HepG2 (cell line): ENCODE results near the gene ABT1. TPM values are rescaled to one million over a fixed set of nuclear protein-coding genes. Genes with fewer than 3 reads are reported as not detected.

ENCODE experiments used
- ASH2L ChIP-seq: fragments of 300-600, 200-600 bp; sonication (generic); IDR thresholded peaks from 2 replicates; pipeline ENCODE4 v1.7.0; 2017; ENCODE audit warnings: low read depth, mild to moderate bottlenecking, moderate library complexity, mixed read lengths, low read length; ENCODE audit not compliant: insufficient read length
- FOSL2 ChIP-seq: sonication (generic); formaldehyde crosslinking; IDR thresholded peaks from 2 replicates; pipeline ENCODE4 v1.4.0; 2020; ENCODE audit warnings: missing genetic modification reagents
- IKZF1 ChIP-seq: fragments of 450-650 bp; IDR thresholded peaks from 2 replicates; pipeline ENCODE4 v1.7.1; 2016
- KDM1A ChIP-seq: IDR thresholded peaks from 2 replicates; pipeline ENCODE4 v1.6.1; 2016; ENCODE audit warnings: missing compliant biosample characterization
- KLF12 ChIP-seq: sonication (generic); formaldehyde crosslinking; IDR thresholded peaks from 2 replicates; pipeline ENCODE4 v1.4.0; 2020; ENCODE audit warnings: missing genetic modification reagents, borderline replicate concordance
- MIER3 ChIP-seq: IDR thresholded peaks from 2 replicates; pipeline ENCODE4 v1.6.1; 2016; ENCODE audit warnings: missing compliant biosample characterization, borderline replicate concordance
- RARG ChIP-seq: sonication (generic); formaldehyde crosslinking; IDR thresholded peaks from 2 replicates; pipeline ENCODE4 v1.4.0; 2020; ENCODE audit warnings: low read depth, mild to moderate bottlenecking, missing genetic modification reagents
- RBFOX2 ChIP-seq: fragments of 200-400 bp; formaldehyde crosslinking; IDR thresholded peaks from 2 replicates; pipeline ENCODE4 v1.6.1; 2017; ENCODE audit warnings: low read depth, mild to moderate bottlenecking, low read length
- SRSF1 ChIP-seq: fragments of 200-400 bp; formaldehyde crosslinking; optimal IDR thresholded peaks from 2 replicates; pipeline ENCODE3; 2017; ENCODE audit warnings: mild to moderate bottlenecking, low read depth, low read length, moderate library complexity
- TAF15 ChIP-seq: fragments of 200-400 bp; formaldehyde crosslinking; IDR thresholded peaks from one replicate; pipeline ENCODE4 v1.6.1; 2018; ENCODE audit warnings: mild to moderate bottlenecking, low read depth, low read length; ENCODE audit not compliant: poor library complexity, severe bottlenecking
- ZFP36L1 ChIP-seq: sonication (generic); formaldehyde crosslinking; IDR thresholded peaks from 2 replicates; pipeline ENCODE4 v1.8.0; 2022; ENCODE audit warnings: mild to moderate bottlenecking, missing genetic modification reagents, moderate library complexity
- ZNF12 ChIP-seq: sonication (generic); formaldehyde crosslinking; IDR thresholded peaks from 2 replicates; pipeline ENCODE4 v1.5.0; 2020; ENCODE audit warnings: missing genetic modification reagents
- ZNF350 ChIP-seq: sonication (generic); formaldehyde crosslinking; IDR thresholded peaks from 2 replicates; pipeline ENCODE4 v1.4.0; 2020; ENCODE audit warnings: mild to moderate bottlenecking, low read depth, missing genetic modification reagents, borderline replicate concordance
- ZNF646 ChIP-seq: sonication (generic); formaldehyde crosslinking; IDR thresholded peaks from 2 replicates; pipeline ENCODE4 v1.9.0; 2021; ENCODE audit warnings: mild to moderate bottlenecking, missing genetic modification reagents
- ZNF7 ChIP-seq: IDR thresholded peaks from 2 replicates; pipeline ENCODE4 v1.6.1; 2016; ENCODE audit warnings: missing biosample characterization, missing genetic modification reagents
- polyA plus RNA-seq, 8 experiments: library from polyadenylated mRNA; depleted of rRNA in 3 of 8; stranded (reverse) in 7 of 8; unstranded in 1 of 8; fragments of >200 nt; fragmentation: Illumina TruSeq in 4 of 8; extraction: Trizol in 4 of 8; gene quantifications; 2 replicates each; pipeline versions ENCODE4 v1.2.1 to v1.2.3, GENCODE V29; 2011 to 2016; ENCODE audit warnings: low read depth in 4 of 8, missing spikeins in 1 of 8, mixed read lengths in 1 of 8; ENCODE audit not compliant: insufficient read depth in 1 of 8
- total RNA-seq, 5 experiments: library from RNA; depleted of rRNA; stranded (reverse); fragments of >200 nt; fragmentation: Illumina TruSeq; extraction: Trizol; gene quantifications; 2 replicates each; pipeline ENCODE4 v1.2.3, GENCODE V29; 2016; ENCODE audit warnings: low read depth in 1 of 5
- TF ChIP-seq, protein P1 (sequence below): sonication (generic); formaldehyde crosslinking; IDR thresholded peaks from 2 replicates; pipeline ENCODE4 v1.8.1; 2023; ENCODE audit warnings: mild to moderate bottlenecking, moderate library complexity, missing genetic modification reagents
- TF ChIP-seq, protein P2 (sequence below), 2 experiments: sonication (generic) in 1 of 2; formaldehyde crosslinking in 1 of 2; IDR thresholded peaks; 2 replicates each; pipeline versions ENCODE4 v1.4.0 to v1.6.1; 2016 to 2020; ENCODE audit warnings: borderline replicate concordance in 1 of 2, low read depth in 1 of 2, mild to moderate bottlenecking in 1 of 2, missing genetic modification reagents in 1 of 2

ABT1 gene
- total and polyA plus RNA-seq, 2 of the 13 experiments (the other 11 are each of a cell fraction or from before 2014, with no cell fraction given), result 38.4 TPM

DNA sequence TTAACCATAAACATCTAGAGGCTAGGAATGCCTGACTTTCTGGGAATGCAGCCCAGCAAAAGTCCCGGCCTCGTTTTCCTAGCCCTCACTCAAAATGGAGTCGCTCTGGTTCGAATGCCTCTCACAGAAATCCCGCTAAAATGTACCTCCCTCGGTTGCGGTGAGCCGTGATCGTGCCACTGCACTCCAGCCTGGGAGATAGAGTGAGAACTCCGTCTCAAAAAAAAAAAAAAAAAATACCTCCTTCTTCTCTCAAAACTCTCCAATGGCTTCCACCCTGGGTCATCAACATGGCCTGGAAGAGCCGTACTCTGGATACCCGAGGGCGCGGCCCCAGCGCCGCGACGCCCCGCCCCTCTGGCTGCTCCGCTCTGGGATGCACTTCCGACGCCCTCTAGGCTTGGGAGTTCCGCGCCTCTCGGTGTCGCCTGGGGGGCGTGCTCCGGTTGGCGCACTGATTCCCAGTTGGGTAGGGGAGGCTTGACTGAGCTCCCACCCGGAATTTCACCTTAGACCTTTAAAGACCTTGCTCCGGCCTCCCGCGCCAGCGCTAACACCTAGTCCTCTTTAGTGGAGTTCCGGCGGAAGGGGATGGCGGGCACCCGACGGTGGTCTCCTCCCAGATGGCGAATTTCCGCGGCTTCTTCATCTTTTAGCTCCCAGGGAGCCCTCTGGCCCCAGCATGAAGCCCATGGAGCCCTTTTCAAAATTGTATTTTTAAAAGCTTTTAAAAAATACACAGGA is 46.3 kb upstream of the ABT1 start (continued):
- TF ChIP-seq RBFOX2 (peak; percentile 69), ZNF646 (no peak), SRSF1 (peak; percentile 85), MIER3 (CRISPR knock-in tag) (peak; percentile 57; the same call in 1 of the 2 replicates), KLF12 (peak; percentile 69), ZNF12 (peak; percentile 22; the same call in 1 of the 2 replicates), ZFP36L1 (CRISPR knock-in tag) (0 out of 2 replicates have a peak, but pooled peaks have one; percentile 67), RARG (CRISPR knock-in tag) (no peak), ZNF350 (CRISPR knock-in tag) (peak; percentile 75), IKZF1 (no peak), KDM1A (CRISPR knock-in tag) (peak; percentile 68; the same call in 1 of the 2 replicates), FOSL2 (peak; percentile 46), ZNF7 (0 out of 2 replicates have a peak, but pooled peaks have one; percentile 9), TAF15 (peak; percentile 88), ASH2L (peak; percentile 77)
- TF ChIP-seq, protein P1, sequence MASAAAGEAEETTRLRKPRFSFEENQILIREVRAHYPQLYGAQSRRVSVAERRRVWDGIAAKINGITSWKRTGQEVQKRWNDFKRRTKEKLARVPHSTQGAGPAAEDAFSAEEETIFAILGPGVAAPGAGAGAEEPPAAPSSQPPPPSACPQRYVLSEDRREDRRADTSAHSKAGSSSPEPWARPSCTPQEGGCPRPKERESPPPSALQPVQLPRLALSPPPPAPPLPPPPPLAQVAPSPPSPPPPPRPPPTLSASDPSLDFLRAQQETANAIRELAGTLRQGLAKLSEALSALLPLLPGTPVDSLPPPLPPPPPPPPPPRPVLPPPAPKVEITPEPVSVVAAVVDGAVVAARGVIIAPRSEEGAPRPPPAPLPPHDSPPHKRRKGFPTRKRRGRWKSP (CRISPR knock-in tag), result peak; percentile 91
- TF ChIP-seq, protein P2, sequence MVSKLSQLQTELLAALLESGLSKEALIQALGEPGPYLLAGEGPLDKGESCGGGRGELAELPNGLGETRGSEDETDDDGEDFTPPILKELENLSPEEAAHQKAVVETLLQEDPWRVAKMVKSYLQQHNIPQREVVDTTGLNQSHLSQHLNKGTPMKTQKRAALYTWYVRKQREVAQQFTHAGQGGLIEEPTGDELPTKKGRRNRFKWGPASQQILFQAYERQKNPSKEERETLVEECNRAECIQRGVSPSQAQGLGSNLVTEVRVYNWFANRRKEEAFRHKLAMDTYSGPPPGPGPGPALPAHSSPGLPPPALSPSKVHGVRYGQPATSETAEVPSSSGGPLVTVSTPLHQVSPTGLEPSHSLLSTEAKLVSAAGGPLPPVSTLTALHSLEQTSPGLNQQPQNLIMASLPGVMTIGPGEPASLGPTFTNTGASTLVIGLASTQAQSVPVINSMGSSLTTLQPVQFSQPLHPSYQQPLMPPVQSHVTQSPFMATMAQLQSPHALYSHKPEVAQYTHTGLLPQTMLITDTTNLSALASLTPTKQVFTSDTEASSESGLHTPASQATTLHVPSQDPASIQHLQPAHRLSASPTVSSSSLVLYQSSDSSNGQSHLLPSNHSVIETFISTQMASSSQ (IDR thresholded peaks at IDR 0.05; ENCODE audit: low read depth), result no peak
- TF ChIP-seq, protein P2 (CRISPR knock-in tag; IDR thresholded peaks at IDR 0.05; ENCODE audit: borderline replicate concordance), result peak; percentile 63
